Mesenchymal stem cell (in vitro differentiated cells and primary cell): Measurements from ENCODE around the gene RANBP17.
A peak's percentile ranks its signal among the peaks of the same experiment; 100 is the strongest.

Experiments used
- DNase-seq: peaks from one replicate; pipeline ENCODE4 v3.0.0-alpha.2; 2013
- H2AFZ ChIP-seq: one replicate; pipeline ENCODE4 v1.6.1; 2013; ENCODE audit warnings: low read depth, mild to moderate bottlenecking, control low read depth, inconsistent platforms, low read length, moderate library complexity
- H2AK5ac ChIP-seq: 2 replicates; pipeline ENCODE4 v1.6.1; 2013; ENCODE audit warnings: low read length, moderate library complexity, mild to moderate bottlenecking, inconsistent platforms; ENCODE audit not compliant: severe bottlenecking
- H2BK120ac ChIP-seq: one replicate; pipeline ENCODE4 v1.6.1; 2013; ENCODE audit warnings: low read depth, mild to moderate bottlenecking, inconsistent platforms, low read length, moderate library complexity
- H2BK12ac ChIP-seq, 2 experiments: one replicate each; pipeline ENCODE4 v1.6.1; 2013; ENCODE audit warnings: inconsistent platforms in 2 of 2, low read length in 2 of 2, mild to moderate bottlenecking in 2 of 2, moderate library complexity in 2 of 2, control low read depth in 1 of 2
- H2BK15ac ChIP-seq: one replicate; pipeline ENCODE4 v1.6.1; 2013; ENCODE audit warnings: mild to moderate bottlenecking, low read depth, inconsistent platforms; ENCODE audit not compliant: poor library complexity, severe bottlenecking
- H2BK5ac ChIP-seq: 2 replicates; pipeline ENCODE4 v1.6.1; 2013; ENCODE audit warnings: low read depth, mild to moderate bottlenecking, low read length, control low read depth, inconsistent platforms; ENCODE audit not compliant: poor library complexity, severe bottlenecking
- H3K14ac ChIP-seq, 2 experiments: one replicate each; pipeline ENCODE4 v1.6.1; 2013; ENCODE audit warnings: inconsistent platforms in 2 of 2, low read length in 2 of 2, control low read depth in 1 of 2, mild to moderate bottlenecking in 1 of 2, moderate library complexity in 1 of 2
- H3K18ac ChIP-seq, 2 experiments: one replicate each; pipeline ENCODE4 v1.6.1; 2013; ENCODE audit warnings: inconsistent platforms in 2 of 2, low read length in 2 of 2, control low read depth in 1 of 2, low read depth in 1 of 2, mild to moderate bottlenecking in 1 of 2
- H3K23ac ChIP-seq, 2 experiments: one replicate each; pipeline ENCODE4 v1.6.1; 2013; ENCODE audit warnings: inconsistent platforms in 2 of 2, low read length in 2 of 2, mild to moderate bottlenecking in 2 of 2, moderate library complexity in 2 of 2, control low read depth in 1 of 2
- H3K27ac ChIP-seq: 2 replicates; pipeline ENCODE4 v1.5.1; 2013; ENCODE audit warnings: mild to moderate bottlenecking, moderate library complexity, low read length, control low read depth, inconsistent platforms; ENCODE audit not compliant: poor library complexity, severe bottlenecking
- H3K27me3 ChIP-seq, 2 experiments: 2 replicates each; pipeline versions ENCODE4 v1.6.1 to v1.7.0; 2013; ENCODE audit warnings: low read length in 2 of 2, mild to moderate bottlenecking in 2 of 2, moderate library complexity in 2 of 2, control low read depth in 1 of 2, inconsistent platforms in 1 of 2; ENCODE audit not compliant: control insufficient read depth in 1 of 2, insufficient read depth in 1 of 2
- H3K36me3 ChIP-seq, 2 experiments: 2 replicates each; pipeline versions ENCODE4 v1.6.1 to v1.7.0; 2013; ENCODE audit warnings: low read length in 2 of 2, control low read depth in 1 of 2, inconsistent platforms in 1 of 2, low read depth in 1 of 2, mild to moderate bottlenecking in 1 of 2; ENCODE audit not compliant: insufficient read depth in 2 of 2, control insufficient read depth in 1 of 2
- H3K4ac ChIP-seq, 2 experiments: one replicate each; pipeline ENCODE4 v1.6.1; 2013; ENCODE audit warnings: inconsistent platforms in 2 of 2, low read length in 2 of 2, mild to moderate bottlenecking in 2 of 2, moderate library complexity in 2 of 2, control low read depth in 1 of 2, low read depth in 1 of 2
- H3K4me1 ChIP-seq: 2 replicates; pipeline ENCODE4 v1.6.1; 2013; ENCODE audit warnings: low read depth, low read length, control low read depth; ENCODE audit not compliant: control insufficient read depth, insufficient read depth
- H3K4me2 ChIP-seq: 2 replicates; pipeline ENCODE4 v1.6.1; 2013; ENCODE audit warnings: low read length, mild to moderate bottlenecking, inconsistent platforms; ENCODE audit not compliant: poor library complexity, severe bottlenecking
- H3K4me3 ChIP-seq, 2 experiments: 2 replicates each; pipeline versions ENCODE4 v1.5.1 to v1.7.0; 2013; ENCODE audit warnings: low read length in 2 of 2, mild to moderate bottlenecking in 2 of 2, control low read depth in 1 of 2, low read depth in 1 of 2; ENCODE audit not compliant: insufficient read depth in 1 of 2
- H3K79me1 ChIP-seq: replicated peaks from 2 replicates; pipeline ENCODE4 v1.6.1; 2013; ENCODE audit warnings: mild to moderate bottlenecking, control low read depth, low read length, inconsistent platforms; ENCODE audit not compliant: poor library complexity, severe bottlenecking
- H3K9ac ChIP-seq: 2 replicates; pipeline ENCODE4 v1.7.0; 2013; ENCODE audit warnings: mild to moderate bottlenecking, low read length, moderate library complexity
- H3K9me3 ChIP-seq: 2 replicates; pipeline ENCODE4 v1.7.0; 2013; ENCODE audit warnings: mild to moderate bottlenecking, low read length; ENCODE audit not compliant: control insufficient read depth
- H4K8ac ChIP-seq: one replicate; pipeline ENCODE4 v1.6.1; 2013; ENCODE audit warnings: inconsistent platforms, mild to moderate bottlenecking, low read length, moderate library complexity
- H4K91ac ChIP-seq: one replicate; pipeline ENCODE4 v1.6.1; 2013; ENCODE audit warnings: mild to moderate bottlenecking, low read length, inconsistent platforms
- WGBS: methylation state at CpG from one replicate; pipeline ENCODE4 v1.1.7; 2013; ENCODE audit warnings: mixed read lengths; 5-methylcytosine and 5-hydroxymethylcytosine counted together

The RANBP17 gene

GRCh38 chr5:171271798-171272197 is 410.0 kb downstream of the RANBP17 start:
- Histone ChIP-seq H2BK5ac (no peak overlapping the region), H2BK15ac (no peak overlapping the region), H3K27me3 (no peaks in the 10 kb centered on the region), H2AK5ac (peak overlapping the region; percentile 81), H3K4ac (no peak overlapping the region), H3K9ac (no peak overlapping the region), H3K79me1 (no peaks in the 10 kb centered on the region), H2AFZ (no peak overlapping the region), H4K91ac (no peak overlapping the region), H3K23ac (no peak overlapping the region), H3K9me3 (no peaks in the 10 kb centered on the region), H3K4me1 (peaks cover 2% of the 10 kb centered on the region), H3K4me2 (no peak overlapping the region), H3K36me3 (no peaks in the 10 kb centered on the region), H3K14ac (no peak overlapping the region), H2BK12ac (no peak overlapping the region), H4K8ac (no peak overlapping the region), H3K18ac (no peak overlapping the region), H3K27ac (peak overlapping the region; percentile 35), H2BK120ac (no peak overlapping the region), H3K4me3 (no peak overlapping the region)
- DNase-seq = no peak
- WGBS = 100% methylated on average over 3 of the region's 3 CpGs

GRCh38 chr5:171272996-171273970 is 411.5 kb downstream of the RANBP17 start:
- Histone ChIP-seq H3K4me3 (no peak overlapping the region), H3K79me1 (no peaks in the 10 kb centered on the region), H3K23ac (no peak overlapping the region), H3K27ac (no peak overlapping the region), H3K27me3 (no peaks in the 10 kb centered on the region), H2BK15ac (no peak overlapping the region), H4K8ac (no peak overlapping the region), H3K36me3 (no peaks in the 10 kb centered on the region), H2BK12ac (no peak overlapping the region), H3K9me3 (no peaks in the 10 kb centered on the region), H3K18ac (no peak overlapping the region), H3K4me2 (no peak overlapping the region), H3K4ac (no peak overlapping the region), H3K4me1 (peaks cover 2% of the 10 kb centered on the region), H2BK5ac (no peak overlapping the region), H2BK120ac (no peak overlapping the region), H3K14ac (no peak overlapping the region), H2AFZ (no peak overlapping the region), H2AK5ac (peak overlapping the region; percentile 4), H3K9ac (no peak overlapping the region), H4K91ac (no peak overlapping the region)
- 70% methylated on average over 2 of the region's 2 CpGs for WGBS
- peak; percentile 16 for DNase-seq

GRCh38 chr5:171275841-171276544 is 414.2 kb downstream of the RANBP17 start:
- no peak for DNase-seq
- no peak overlapping the region for H4K91ac ChIP-seq

GRCh38 chr5:171283753-171284152 is 421.9 kb downstream of the RANBP17 start:
- H3K4me3 ChIP-seq = no peak overlapping the region
- H3K79me1 ChIP-seq = no peaks in the 10 kb centered on the region
- no peak overlapping the region for H4K91ac ChIP-seq
- no peak overlapping the region for H3K4ac ChIP-seq
- no peak overlapping the region for H3K23ac ChIP-seq
- H3K27me3 ChIP-seq = peaks cover 0 to 10% of the 10 kb centered on the region in 2 experiments
- no peak overlapping the region for H2BK15ac ChIP-seq
- H3K9ac ChIP-seq = no peak overlapping the region
- no peak overlapping the region for H4K8ac ChIP-seq
- no peak overlapping the region for H2BK5ac ChIP-seq
- no peaks in the 10 kb centered on the region for H3K36me3 ChIP-seq
- H2BK120ac ChIP-seq = no peak overlapping the region
- no peak overlapping the region for H3K4me2 ChIP-seq
- no peak overlapping the region for H3K27ac ChIP-seq
- H3K18ac ChIP-seq = no peak overlapping the region
- 86% methylated on average over 7 of the region's 7 CpGs for WGBS
- no peak overlapping the region for H2BK12ac ChIP-seq
- DNase-seq = no peak
- no peaks in the 10 kb centered on the region for H3K9me3 ChIP-seq
- no peak overlapping the region for H2AK5ac ChIP-seq
- H3K14ac ChIP-seq = no peak overlapping the region
- H3K4me1 ChIP-seq = no peaks in the 10 kb centered on the region
- no peak overlapping the region for H2AFZ ChIP-seq

More at GRCh38 chr5:171275841-171276544, 414.2 kb downstream of the RANBP17 start:
- Histone ChIP-seq H3K27me3 (no peaks in the 10 kb centered on the region), H3K4me2 (no peak overlapping the region), H3K4ac (no peak overlapping the region), H4K8ac (no peak overlapping the region), H3K14ac (no peak overlapping the region), H2BK12ac (no peak overlapping the region), H2BK5ac (no peak overlapping the region), H3K79me1 (no peaks in the 10 kb centered on the region), H3K9me3 (no peaks in the 10 kb centered on the region), H2BK15ac (no peak overlapping the region), H3K36me3 (no peaks in the 10 kb centered on the region), H3K18ac (no peak overlapping the region), H3K23ac (no peak overlapping the region), H3K27ac (no peak overlapping the region), H3K4me1 (no peaks in the 10 kb centered on the region), H3K4me3 (no peak overlapping the region), H2AK5ac (no peak overlapping the region), H2AFZ (no peak overlapping the region), H3K9ac (no peak overlapping the region), H2BK120ac (no peak overlapping the region)
- WGBS = 84% methylated on average over 5 of the region's 5 CpGs
